HepG2 (cell line): ENCODE data around the gene ZBTB45. TPM values are rescaled to one million over a fixed set of nuclear protein-coding genes. Genes with fewer than 3 reads are reported as not detected.

Source experiments
- ARID5B ChIP-seq: IDR thresholded peaks from 2 replicates; pipeline ENCODE4 v1.4.0; 2020; ENCODE audit warnings: mild to moderate bottlenecking, missing genetic modification reagents
- CBX5 ChIP-seq: sonication (generic); formaldehyde crosslinking; IDR thresholded peaks from 2 replicates; pipeline ENCODE4 v1.4.0; 2020; ENCODE audit warnings: missing genetic modification reagents, borderline replicate concordance
- CHD4 ChIP-seq: fragments of 200-600 bp; sonication (generic); IDR thresholded peaks from 2 replicates; pipeline ENCODE4 v1.7.0; 2017; ENCODE audit warnings: mild to moderate bottlenecking, low read length, borderline replicate concordance
- CREB1 ChIP-seq, 2 experiments: fragments of 450-650 bp in 1 of 2; IDR thresholded peaks; 2 replicates each; pipeline ENCODE4 v1.6.1; 2016 to 2017; ENCODE audit warnings: control low read depth in 1 of 2, mild to moderate bottlenecking in 1 of 2, missing compliant biosample characterization in 1 of 2, missing genetic modification characterization in 1 of 2
- ELF3 ChIP-seq: IDR thresholded peaks from 2 replicates; pipeline ENCODE4 v1.6.1; 2016; ENCODE audit warnings: missing genetic modification reagents, missing compliant biosample characterization
- KDM1A ChIP-seq: IDR thresholded peaks from 2 replicates; pipeline ENCODE4 v1.6.1; 2016; ENCODE audit warnings: missing compliant biosample characterization
- NFE2L2 ChIP-seq: fragments of 150-350 bp; IDR thresholded peaks from 2 replicates; pipeline ENCODE4 v1.6.1; 2014; ENCODE audit warnings: low read length
- PAWR ChIP-seq: sonication (generic); formaldehyde crosslinking; IDR thresholded peaks from 2 replicates; pipeline ENCODE4 v1.4.0; 2020; ENCODE audit warnings: missing genetic modification reagents, mild to moderate bottlenecking, borderline replicate concordance
- SKI ChIP-seq: fragments of 450-650 bp; IDR thresholded peaks from one replicate; pipeline ENCODE4 v1.6.1; 2018; ENCODE audit warnings: mild to moderate bottlenecking; ENCODE audit not compliant: partially characterized antibody
- ZNF251 ChIP-seq: sonication (generic); formaldehyde crosslinking; IDR thresholded peaks from 2 replicates; pipeline ENCODE4 v1.9.0; 2021; ENCODE audit warnings: mild to moderate bottlenecking, missing genetic modification reagents
- ZNF432 ChIP-seq: sonication (generic); formaldehyde crosslinking; IDR thresholded peaks from 2 replicates; pipeline ENCODE4 v1.5.0; 2020; ENCODE audit warnings: missing genetic modification reagents, mild to moderate bottlenecking, borderline replicate concordance
- ZNF549 ChIP-seq: sonication (generic); formaldehyde crosslinking; IDR thresholded peaks from 2 replicates; pipeline ENCODE4 v1.5.0; 2020; ENCODE audit warnings: missing genetic modification reagents
- ZNF646 ChIP-seq: sonication (generic); formaldehyde crosslinking; IDR thresholded peaks from 2 replicates; pipeline ENCODE4 v1.9.0; 2021; ENCODE audit warnings: mild to moderate bottlenecking, missing genetic modification reagents
- ZNF740 ChIP-seq: sonication (generic); formaldehyde crosslinking; IDR thresholded peaks from 2 replicates; pipeline ENCODE4 v1.4.0; 2020; ENCODE audit warnings: missing genetic modification reagents
- ZNF749 ChIP-seq: sonication (generic); formaldehyde crosslinking; IDR thresholded peaks from 2 replicates; pipeline ENCODE4 v1.8.0; 2022; ENCODE audit warnings: mild to moderate bottlenecking, missing genetic modification reagents, moderate library complexity, borderline replicate concordance
- ZNF784 ChIP-seq: sonication (generic); formaldehyde crosslinking; IDR thresholded peaks from 2 replicates; pipeline ENCODE4 v1.5.1; 2020; ENCODE audit warnings: missing genetic modification reagents, mild to moderate bottlenecking, borderline replicate concordance
- ZNF878 ChIP-seq: sonication (generic); formaldehyde crosslinking; IDR thresholded peaks from 2 replicates; pipeline ENCODE4 v1.8.1; 2023; ENCODE audit warnings: mild to moderate bottlenecking, missing genetic modification reagents, moderate library complexity
- polyA plus RNA-seq, 8 experiments: library from polyadenylated mRNA; depleted of rRNA in 3 of 8; stranded (reverse) in 7 of 8; unstranded in 1 of 8; fragments of >200 nt; fragmentation: Illumina TruSeq in 4 of 8; extraction: Trizol in 4 of 8; gene quantifications; 2 replicates each; pipeline versions ENCODE4 v1.2.1 to v1.2.3, GENCODE V29; 2011 to 2016; ENCODE audit warnings: low read depth in 4 of 8, missing spikeins in 1 of 8, mixed read lengths in 1 of 8; ENCODE audit not compliant: insufficient read depth in 1 of 8
- total RNA-seq, 5 experiments: library from RNA; depleted of rRNA; stranded (reverse); fragments of >200 nt; fragmentation: Illumina TruSeq; extraction: Trizol; gene quantifications; 2 replicates each; pipeline ENCODE4 v1.2.3, GENCODE V29; 2016; ENCODE audit warnings: low read depth in 1 of 5

The ZBTB45 gene
- total and polyA plus RNA-seq, 2 of the 13 experiments (the other 11 are each of a cell fraction or from before 2014, with no cell fraction given): 3.0 to 3.7 TPM

- no peak for TF ChIP-seq ZNF646
- TF ChIP-seq CHD4: no peak
- TF ChIP-seq ZNF878 (CRISPR knock-in tag): peak; percentile 78; the same call in 1 of the 2 replicates
- no peak for TF ChIP-seq ZNF251 (CRISPR knock-in tag)
- peak; percentile 83; the same call in 1 of the 2 replicates for TF ChIP-seq ZNF749 (CRISPR knock-in tag)
- TF ChIP-seq ZNF549: no peak
- TF ChIP-seq SKI: peak; percentile 77
- no peak for TF ChIP-seq ZNF432 (CRISPR knock-in tag)
- peak; percentile 65 for TF ChIP-seq ARID5B (CRISPR knock-in tag)
- TF ChIP-seq ELF3 (CRISPR knock-in tag): peak; percentile 88
- TF ChIP-seq NFE2L2: no peak
- peak; percentile 97 for TF ChIP-seq CBX5 (CRISPR knock-in tag)
- TF ChIP-seq ZNF740 (CRISPR knock-in tag): no peak
- TF ChIP-seq CREB1 (IDR thresholded peaks at IDR 0.05): peak; percentile 72
- TF ChIP-seq CREB1 (CRISPR knock-in tag; IDR thresholded peaks at IDR 0.05): peak; percentile 81
- TF ChIP-seq KDM1A (CRISPR knock-in tag): peak; percentile 13; the same call in 1 of the 2 replicates
- no peak for TF ChIP-seq PAWR (CRISPR knock-in tag)
- no peak for TF ChIP-seq ZNF784
These were observed 20.3 kb downstream of the ZBTB45 start (continued) for GRCh38 chr19:58499021-58499927.
